ENCODE results near the gene RABEPK.

GRCh38 chr9:125172031-125172755, 28.1 kb upstream of the RABEPK start:
- TF ChIP-seq POLR2A (IDR thresholded peaks at IDR 0.05) (no peak), CTCF (IDR thresholded peaks at IDR 0.05) (no peak)

Measured in heart left ventricle (tissue), 13 donors.